HK-2 (cell line): ENCODE data around the gene TNFRSF4.
"Not testable (repeated sequence)": the region's sequence is repeated elsewhere in the genome, so short reads cannot be mapped to it uniquely, and the experiment has no call there.

Experiments
- DNase-seq: peaks from one replicate; pipeline ENCODE4 v3.0.0-alpha.2; 2018; ENCODE audit not compliant: unreplicated experiment

Gene TNFRSF4

DNA sequence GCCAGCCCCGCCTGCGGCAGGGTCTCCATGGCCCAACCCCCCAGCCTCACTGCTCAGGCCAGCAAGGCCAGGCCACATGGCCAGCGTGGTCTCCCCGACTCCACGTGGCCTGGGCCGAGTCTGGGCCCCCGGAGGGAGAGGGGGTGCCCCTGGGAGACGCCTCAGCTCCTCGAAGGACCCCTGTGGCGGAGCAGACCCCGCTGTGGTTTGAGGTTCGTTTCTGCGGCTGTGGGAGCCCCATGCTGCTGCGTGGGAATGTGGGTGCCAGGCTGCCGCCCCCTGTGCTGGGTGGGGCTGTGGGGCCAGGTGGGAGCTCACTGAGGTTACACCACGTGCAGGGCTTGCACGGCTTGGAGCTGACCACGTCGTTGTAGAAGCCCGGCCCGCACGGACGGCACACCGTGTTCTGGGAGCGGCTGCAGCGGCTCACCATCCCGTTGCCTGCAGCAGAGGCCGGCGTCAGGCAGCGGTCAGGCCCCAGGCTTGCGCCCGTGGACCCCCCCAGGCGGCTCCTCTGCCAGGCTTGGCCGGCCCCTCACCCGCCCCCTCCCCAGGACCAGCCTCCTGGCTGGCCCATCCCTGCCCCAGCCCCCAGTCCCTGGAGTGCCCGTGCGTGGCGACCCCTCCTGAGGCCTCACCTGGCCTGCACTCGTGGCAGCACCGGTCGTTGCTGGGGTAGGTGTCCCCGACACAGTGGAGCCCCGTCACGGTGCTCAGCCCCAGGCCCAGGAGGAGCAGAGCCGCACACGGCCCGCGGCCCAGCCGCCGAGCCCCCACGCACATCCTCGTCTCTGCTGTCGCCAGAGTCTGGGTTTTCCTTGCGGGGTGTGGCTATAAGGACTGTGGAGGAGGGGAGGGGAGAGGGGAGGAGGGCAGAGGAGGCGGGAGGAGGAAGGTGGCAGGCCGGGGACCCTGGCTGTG, at the start of gene TNFRSF4:
TNFRSF4 (minus strand) TSS at position 809 of the 921 bp plus-strand sequence; CDS start at position 783, 26 bp downstream.
- DNase-seq, result no peak

DNA sequence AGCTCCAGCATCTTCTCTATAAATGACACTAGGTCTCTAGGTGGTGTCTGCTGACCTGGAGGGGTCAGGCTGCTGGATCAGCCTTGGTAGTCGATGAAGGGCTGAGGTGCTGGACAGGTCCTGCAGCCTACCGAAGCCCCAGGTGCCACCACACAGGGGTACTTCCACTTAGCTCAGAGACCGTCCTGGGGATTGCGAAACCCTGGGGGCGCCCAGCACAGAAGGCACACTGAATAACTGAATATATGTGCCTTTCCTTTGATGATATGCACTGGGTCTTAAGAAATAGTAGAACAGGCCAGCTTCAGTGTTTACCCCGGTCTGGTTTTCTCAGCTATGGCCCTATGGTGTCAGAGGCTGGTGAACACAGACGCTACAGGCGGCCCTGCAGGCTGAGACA, 48.8 kb upstream of the TNFRSF4 start:
- no peak for DNase-seq

- DNase-seq, result no peak
These were observed 48.1 kb upstream of the TNFRSF4 start for GRCh38 chr1:1262071-1262470.

GRCh38 chr1:1260843-1261560, 47.0 kb upstream of the TNFRSF4 start:
- DNase-seq, result no peak

DNA sequence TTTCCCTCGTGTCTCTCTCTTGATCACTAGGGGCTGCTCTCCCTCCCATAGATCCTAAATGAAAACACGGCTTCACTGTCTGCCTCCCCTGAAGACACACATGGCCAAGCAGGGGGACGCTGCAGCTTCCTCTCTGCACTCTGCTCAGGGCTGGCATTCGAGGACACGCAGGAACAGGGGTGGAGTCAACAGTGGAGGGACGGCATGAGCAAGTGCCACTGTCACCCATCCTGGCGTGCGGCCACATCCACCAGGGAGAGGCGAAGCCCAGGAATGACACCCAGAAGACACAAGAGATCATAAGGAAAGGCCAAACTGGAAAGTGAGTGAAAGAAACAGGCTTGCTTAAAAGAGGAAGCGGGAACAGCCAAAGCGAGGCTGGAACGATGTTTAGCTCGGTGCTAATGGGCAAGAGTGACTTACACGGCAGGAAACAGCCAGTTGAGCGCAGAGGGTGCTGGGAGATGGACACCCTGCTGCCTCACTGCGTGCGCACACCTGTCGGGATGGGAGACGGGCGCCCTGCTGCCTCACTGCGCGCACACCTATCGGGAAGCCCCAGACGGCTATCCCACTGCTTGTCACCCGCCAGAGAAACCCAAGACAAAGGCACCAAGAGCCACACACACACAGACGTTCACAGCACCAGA, 46.1 kb upstream of the TNFRSF4 start:
- DNase-seq, result no peak

- no peak for DNase-seq
These were observed 45.6 kb upstream of the TNFRSF4 start for GRCh38 chr1:1259540-1259939.

- no peak for DNase-seq
These were observed 45.2 kb upstream of the TNFRSF4 start for GRCh38 chr1:1259119-1259488.

- no peak for DNase-seq
These were observed 43.3 kb upstream of the TNFRSF4 start for GRCh38 chr1:1256956-1257871.

- DNase-seq, result no peak
These were observed 41.7 kb upstream of the TNFRSF4 start for GRCh38 chr1:1255611-1256010.

- no peak for DNase-seq
These were observed 41.1 kb upstream of the TNFRSF4 start for GRCh38 chr1:1255078-1255477.

- no peak for DNase-seq
These were observed 40.7 kb upstream of the TNFRSF4 start for GRCh38 chr1:1254667-1254998.

- DNase-seq, result no peak
These were observed 40.2 kb upstream of the TNFRSF4 start for GRCh38 chr1:1253972-1254666.

DNA sequence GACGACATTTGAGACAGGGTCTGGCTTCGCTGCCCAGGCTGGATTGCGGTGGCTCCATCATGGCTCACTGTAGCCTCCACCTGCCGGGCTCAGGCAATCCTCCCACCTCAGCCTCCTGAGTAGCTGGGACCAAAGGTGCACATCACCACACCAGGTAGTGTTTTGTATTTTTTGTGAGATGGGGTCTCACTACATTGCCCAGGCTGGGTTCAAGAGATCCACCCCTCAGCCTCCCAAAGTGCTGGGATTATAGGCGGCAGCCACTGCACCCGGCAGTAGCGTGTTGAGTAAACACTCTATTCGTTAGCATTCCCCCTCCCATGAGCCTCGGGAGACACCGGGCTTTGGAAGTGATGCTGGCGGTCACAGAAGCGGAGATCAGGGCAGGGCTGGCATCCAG, 39.4 kb upstream of the TNFRSF4 start:
- DNase-seq, result no peak

DNA sequence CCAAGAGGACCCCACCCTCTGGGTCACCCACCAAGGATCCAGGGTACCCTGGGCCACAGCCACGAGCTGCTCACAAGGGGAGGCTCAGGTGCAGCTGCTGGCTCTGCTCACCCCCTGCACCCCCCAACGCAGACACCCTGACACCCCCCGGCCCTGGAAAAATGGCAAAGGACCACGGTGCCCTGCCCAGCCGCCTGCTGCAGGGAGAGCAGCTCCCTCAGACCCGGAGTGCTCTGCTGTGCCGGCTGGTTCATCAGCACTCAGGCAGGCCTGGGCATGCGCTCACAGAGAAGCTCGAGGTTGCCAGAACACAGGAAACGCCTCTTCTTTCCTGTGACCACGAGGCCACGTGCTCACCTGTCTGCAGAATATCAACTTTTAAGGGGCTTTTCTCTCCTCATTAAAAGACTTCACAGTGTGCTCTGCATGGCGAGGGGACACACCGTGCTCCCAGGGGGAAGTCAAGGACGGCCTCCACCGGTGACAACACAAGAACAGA, 36.9 kb upstream of the TNFRSF4 start:
- DNase-seq, result no peak

DNA sequence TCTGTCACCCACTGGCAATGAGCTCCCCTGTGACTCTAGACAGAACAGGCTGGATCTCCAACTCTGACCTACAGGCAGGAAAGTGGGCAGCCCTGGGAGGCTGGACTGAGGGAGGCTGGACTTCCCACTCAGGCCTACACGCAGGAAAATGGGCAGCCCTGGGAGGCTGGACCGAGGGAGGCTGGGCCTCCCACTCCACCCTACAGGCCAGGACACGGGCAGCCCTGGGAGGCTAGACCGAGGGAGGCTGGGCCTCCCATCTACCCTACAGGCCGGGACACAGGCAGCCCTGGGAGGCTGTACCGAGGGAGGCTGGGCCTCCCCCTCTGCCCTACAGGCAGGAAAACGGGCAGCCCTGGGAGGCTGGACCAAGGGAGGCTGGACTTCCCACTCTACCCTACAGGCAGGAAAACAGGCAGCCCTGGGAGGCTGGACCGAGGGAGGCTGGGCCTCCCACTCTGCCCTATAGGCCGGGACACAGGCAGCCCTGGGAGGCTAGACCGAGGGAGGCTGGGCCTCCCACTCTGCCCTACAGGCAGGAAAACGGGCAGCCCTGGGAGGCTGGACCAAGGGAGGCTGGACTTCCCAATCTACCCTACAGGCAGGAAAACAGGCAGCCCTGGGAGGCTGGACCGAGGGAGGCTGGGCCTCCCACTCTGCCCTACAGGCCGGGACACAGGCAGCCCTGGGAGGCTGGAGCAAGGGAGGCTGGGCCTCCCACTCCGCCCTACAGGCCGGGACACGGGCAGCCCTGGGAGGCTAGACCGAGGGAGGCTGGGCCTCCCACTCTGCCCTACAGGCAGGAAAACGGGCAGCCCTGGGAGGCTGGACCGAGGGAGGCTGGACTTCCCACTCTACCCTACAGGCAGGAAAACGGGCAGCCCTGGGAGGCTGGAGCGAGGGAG, 34.3 kb upstream of the TNFRSF4 start:
- not testable (repeated sequence) for DNase-seq

DNA sequence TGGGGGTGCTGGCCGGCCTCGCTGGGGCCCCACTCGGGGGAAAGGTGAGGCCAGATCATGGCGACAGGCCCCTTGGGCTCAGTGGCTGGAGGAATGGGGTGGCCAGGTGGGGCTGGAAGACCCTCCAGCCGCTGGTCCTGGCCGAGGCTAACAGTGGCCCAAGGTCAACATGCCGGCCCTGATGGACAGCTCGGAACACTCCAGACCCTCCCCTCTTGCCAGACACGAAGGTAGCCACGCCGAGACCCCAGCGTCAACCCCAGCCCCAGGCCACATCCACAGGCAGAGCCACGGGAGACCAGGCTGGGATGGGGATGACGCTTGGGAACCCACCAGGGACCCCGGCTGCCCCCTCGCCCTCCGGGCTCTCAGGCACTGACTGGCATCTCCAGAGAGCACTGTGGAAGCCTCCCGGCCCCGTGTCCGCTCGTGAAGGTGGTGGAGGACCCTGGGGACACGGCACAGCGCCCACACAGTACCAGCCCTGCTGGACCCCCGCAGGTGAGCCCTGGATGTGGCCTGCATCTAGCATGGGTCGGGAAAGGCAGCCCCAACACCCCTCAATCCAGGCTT, 33.5 kb upstream of the TNFRSF4 start:
- DNase-seq, result no peak

DNA sequence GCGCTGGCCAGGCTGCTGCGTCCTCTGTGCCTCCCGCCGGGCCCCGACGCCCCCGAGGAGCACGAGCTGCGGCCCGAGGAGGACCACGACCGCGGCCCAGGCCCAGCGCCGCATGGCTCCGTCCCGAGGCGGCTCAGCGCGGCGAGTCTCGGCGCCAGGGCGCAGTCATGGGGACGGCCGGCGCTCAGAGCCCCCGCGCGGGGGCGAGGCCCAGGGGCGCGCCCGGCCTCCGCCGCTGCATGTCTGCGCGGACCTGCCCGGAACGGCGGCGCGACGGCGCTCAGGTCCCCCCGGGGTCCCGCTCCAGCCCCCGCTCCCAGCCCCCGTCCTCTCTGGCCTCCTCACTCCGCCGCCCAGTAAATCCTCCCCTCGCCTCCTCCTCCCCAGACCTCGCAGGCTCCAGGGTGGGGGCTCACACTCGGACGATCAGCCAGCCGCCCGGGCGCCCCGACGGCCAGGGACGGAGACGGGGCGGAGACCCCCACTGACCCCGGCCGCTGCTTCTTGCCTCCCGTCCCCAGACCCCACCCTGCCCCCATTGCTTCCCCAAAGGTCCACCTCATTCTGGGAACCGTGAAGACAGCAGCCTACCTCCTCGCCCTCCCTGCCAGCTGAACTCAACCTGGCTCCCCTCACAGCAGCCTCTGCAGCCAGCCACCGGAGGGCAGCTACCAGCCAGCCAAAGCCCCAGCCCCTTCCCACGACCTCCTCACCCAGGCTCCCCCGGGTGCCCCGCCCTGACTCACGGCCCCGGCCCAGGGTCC, 32.8 kb upstream of the TNFRSF4 start, which contains the start of gene C1QTNF12:
C1QTNF12 (minus strand) TSS at position 146 of the 764 bp plus-strand sequence; CDS start at position 114, 32 bp downstream.
- no peak for DNase-seq

GRCh38 chr1:1245817-1246576, 32.0 kb upstream of the TNFRSF4 start:
- no peak for DNase-seq
